Right lobe of liver (tissue), 4 donors: ENCODE results near the gene ADGRD1.

Source experiments
- POLR2A ChIP-seq: fragments of 450-650 bp; IDR thresholded peaks from one replicate; pipeline ENCODE4 v1.6.1; 2017; ENCODE audit warnings: antibody characterized with exemption, mild to moderate bottlenecking
- TF ChIP-seq, protein P1 (sequence below), 4 donors: fragments of 200-600 bp in 3 of 4; fragments of 450-650 bp in 1 of 4; IDR thresholded peaks; one replicate each; pipeline versions ENCODE4 v1.5.1 to v1.8.0; 2016 to 2022; ENCODE audit warnings: antibody characterized with exemption in 4 of 4, mild to moderate bottlenecking in 2 of 4
- donor health status: DM: no; HTN: no; CAD: no.
- donor health status: DM: no; HTN: no; CAD: no.
- donor health status: DM: no; HTN: yes; CAD: no.

DNA sequence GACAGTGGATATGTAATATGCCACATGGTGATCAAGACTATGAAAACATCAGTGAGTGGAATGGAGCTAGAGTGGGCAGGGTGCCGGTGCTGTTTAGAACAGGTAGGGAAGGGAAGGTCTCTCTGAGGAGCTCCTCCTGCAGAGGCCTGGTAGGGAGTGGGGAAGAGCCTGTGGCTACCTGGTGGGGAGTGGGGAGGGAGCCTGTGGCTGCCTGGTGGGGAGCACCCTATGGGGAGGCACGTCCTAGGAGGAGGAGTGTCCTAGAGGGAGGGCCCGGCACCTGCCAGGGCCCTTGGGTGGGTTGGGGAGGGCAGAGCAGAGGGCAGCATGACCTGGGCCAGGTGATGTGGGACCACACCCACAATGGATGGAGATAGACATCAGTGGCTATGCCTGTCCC is 122.6 kb downstream of the ADGRD1 start:
- TF ChIP-seq, protein P1, sequence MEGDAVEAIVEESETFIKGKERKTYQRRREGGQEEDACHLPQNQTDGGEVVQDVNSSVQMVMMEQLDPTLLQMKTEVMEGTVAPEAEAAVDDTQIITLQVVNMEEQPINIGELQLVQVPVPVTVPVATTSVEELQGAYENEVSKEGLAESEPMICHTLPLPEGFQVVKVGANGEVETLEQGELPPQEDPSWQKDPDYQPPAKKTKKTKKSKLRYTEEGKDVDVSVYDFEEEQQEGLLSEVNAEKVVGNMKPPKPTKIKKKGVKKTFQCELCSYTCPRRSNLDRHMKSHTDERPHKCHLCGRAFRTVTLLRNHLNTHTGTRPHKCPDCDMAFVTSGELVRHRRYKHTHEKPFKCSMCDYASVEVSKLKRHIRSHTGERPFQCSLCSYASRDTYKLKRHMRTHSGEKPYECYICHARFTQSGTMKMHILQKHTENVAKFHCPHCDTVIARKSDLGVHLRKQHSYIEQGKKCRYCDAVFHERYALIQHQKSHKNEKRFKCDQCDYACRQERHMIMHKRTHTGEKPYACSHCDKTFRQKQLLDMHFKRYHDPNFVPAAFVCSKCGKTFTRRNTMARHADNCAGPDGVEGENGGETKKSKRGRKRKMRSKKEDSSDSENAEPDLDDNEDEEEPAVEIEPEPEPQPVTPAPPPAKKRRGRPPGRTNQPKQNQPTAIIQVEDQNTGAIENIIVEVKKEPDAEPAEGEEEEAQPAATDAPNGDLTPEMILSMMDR (IDR thresholded peaks at IDR 0.05) = no peak
- no peak for TF ChIP-seq POLR2A
